Adrenal gland (tissue), 12 donors: ENCODE data around the gene PA2G4. TPM values are rescaled to one million over a fixed set of nuclear protein-coding genes. Genes with fewer than 3 reads are reported as not detected.

Experiments
- DNase-seq, 7 donors: peaks; one replicate each; pipeline ENCODE4 v3.0.0-alpha.2; 2019 to 2020
- H3K27ac ChIP-seq, 5 donors: fragments of 200-600 bp; sonication (generic) in 4 of 5; 1 replicate in 3 of 5; 2 replicates in 2 of 5; pipeline versions ENCODE4 v1.5.1 to v1.8.0; 2016 to 2020; ENCODE audit warnings: mild to moderate bottlenecking in 1 of 5
- H3K27me3 ChIP-seq: fragments of 200-600 bp; 2 replicates; pipeline ENCODE4 v1.8.0; 2021
- H3K36me3 ChIP-seq, 2 donors: fragments of 200-600 bp; replicated peaks in 1 of 2; 1 replicate in 1 of 2; 2 replicates in 1 of 2; pipeline versions ENCODE4 v1.5.1 to v1.8.0; 2018 to 2022
- H3K4me1 ChIP-seq, 2 donors: fragments of 200-600 bp; replicated peaks in 1 of 2; 1 replicate in 1 of 2; 2 replicates in 1 of 2; pipeline versions ENCODE4 v1.5.1 to v1.8.0; 2018 to 2021
- H3K4me3 ChIP-seq, 4 donors: fragments of 200-600 bp; sonication (generic) in 3 of 4; one replicate each; pipeline ENCODE4 v1.5.1; 2016 to 2018
- H3K9me3 ChIP-seq, 3 donors: fragments of 200-600 bp; sonication (generic) in 1 of 3; replicated peaks in 1 of 3; 1 replicate in 2 of 3; 2 replicates in 1 of 3; pipeline versions ENCODE4 v1.5.1 to v1.8.0; 2016 to 2021
- POLR2A ChIP-seq, 2 donors: fragments of 450-650 bp; IDR thresholded peaks; one replicate each; pipeline ENCODE4 v1.6.1; 2017; ENCODE audit warnings: antibody characterized with exemption in 2 of 2, mild to moderate bottlenecking in 2 of 2, moderate library complexity in 1 of 2
- WGBS, 4 donors: extraction: QIAGEN DNeasy Blood & Tissue Kit in 2 of 4; methylation state at CpG; one replicate each; pipeline versions ENCODE4 v1.1.5 to v1.1.7; 2013 to 2017; 5-methylcytosine and 5-hydroxymethylcytosine counted together
- intact Hi-C, 2 donors: fragments of 100-400 bp; cut with DNase I; formaldehyde crosslinking; loops; one replicate each; pipeline versions ENCODE4 v1.14.1 to v1.15.0; 2022 to 2023
- polyA plus RNA-seq, 3 donors: library from polyadenylated mRNA; stranded (reverse); fragments of 200-250 nt in 2 of 3; fragments of 350-450 nt in 1 of 3; fragmentation: Illumina TruSeq in 1 of 3; extraction: RNeasy Lipid Tissue Mini Kit (QIAGEN cat#74804) in 1 of 3; gene quantifications; one replicate each; pipeline ENCODE4 v1.2.3, GENCODE V29; 2013 to 2014
- total RNA-seq, 9 donors: library from RNA; depleted of rRNA in 4 of 9; stranded (reverse); fragments of >200 nt in 4 of 9; fragments of 120-200 nt in 1 of 9; fragmentation: NEBNext Ultra II Directional in 1 of 9; extraction: Animal tissue kit (Norgen Biotek cat#: 25700) in 1 of 9; gene quantifications; one replicate each; pipeline versions ENCODE4 v1.1.0 to v1.2.4, GENCODE V29; 2013 to 2023
- TF ChIP-seq, protein P1 (sequence below), 6 experiments: fragments of 450-650 bp in 4 of 6; fragments of 200-600 bp in 2 of 6; sonication (generic) in 1 of 6; IDR thresholded peaks; 1 replicate in 5 of 6; 2 replicates in 1 of 6; pipeline versions ENCODE4 v1.5.1 to v1.8.0; 2016 to 2021; ENCODE audit warnings: antibody characterized with exemption in 6 of 6, mild to moderate bottlenecking in 2 of 6, moderate library complexity in 1 of 6
- donor health status: healthy with polysubstance abuse.
- donor health status: Bipolar disorder and iron deficiency.
- donor health status: DM: yes; HTN: yes; CAD: no.
- donor health status: DM: no; HTN: no; CAD: no.
- donor health status: DM: no; HTN: no; CAD: no.
- donor health status: DM: yes; HTN: yes; CAD: no.

The PA2G4 gene
- total and polyA plus RNA-seq, 12 donors, result 64.1 to 252 (median 106) TPM

DNA sequence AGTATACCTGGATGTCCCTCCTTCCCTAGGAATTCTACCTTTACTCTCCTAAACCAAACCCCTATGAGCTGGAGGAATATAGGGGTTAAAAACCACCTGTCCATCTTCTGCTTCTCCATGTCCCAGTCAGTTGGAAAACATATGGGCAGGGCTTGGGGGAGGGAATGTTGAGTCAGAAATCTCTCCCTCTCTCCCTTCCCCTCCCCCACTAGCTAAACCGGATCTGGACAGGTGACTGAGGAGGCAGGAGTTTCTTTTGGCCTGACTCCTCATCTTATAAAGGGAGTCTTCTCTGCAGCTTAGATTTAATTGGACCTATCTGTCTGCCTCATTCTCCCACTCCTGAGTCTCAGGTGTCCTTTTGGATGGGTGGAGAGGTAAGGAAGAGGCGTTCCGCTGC, 18.3 kb upstream of the PA2G4 start:
- TF ChIP-seq, protein P1, sequence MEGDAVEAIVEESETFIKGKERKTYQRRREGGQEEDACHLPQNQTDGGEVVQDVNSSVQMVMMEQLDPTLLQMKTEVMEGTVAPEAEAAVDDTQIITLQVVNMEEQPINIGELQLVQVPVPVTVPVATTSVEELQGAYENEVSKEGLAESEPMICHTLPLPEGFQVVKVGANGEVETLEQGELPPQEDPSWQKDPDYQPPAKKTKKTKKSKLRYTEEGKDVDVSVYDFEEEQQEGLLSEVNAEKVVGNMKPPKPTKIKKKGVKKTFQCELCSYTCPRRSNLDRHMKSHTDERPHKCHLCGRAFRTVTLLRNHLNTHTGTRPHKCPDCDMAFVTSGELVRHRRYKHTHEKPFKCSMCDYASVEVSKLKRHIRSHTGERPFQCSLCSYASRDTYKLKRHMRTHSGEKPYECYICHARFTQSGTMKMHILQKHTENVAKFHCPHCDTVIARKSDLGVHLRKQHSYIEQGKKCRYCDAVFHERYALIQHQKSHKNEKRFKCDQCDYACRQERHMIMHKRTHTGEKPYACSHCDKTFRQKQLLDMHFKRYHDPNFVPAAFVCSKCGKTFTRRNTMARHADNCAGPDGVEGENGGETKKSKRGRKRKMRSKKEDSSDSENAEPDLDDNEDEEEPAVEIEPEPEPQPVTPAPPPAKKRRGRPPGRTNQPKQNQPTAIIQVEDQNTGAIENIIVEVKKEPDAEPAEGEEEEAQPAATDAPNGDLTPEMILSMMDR (IDR thresholded peaks at IDR 0.05), result no peak
- no peak for TF ChIP-seq POLR2A (IDR thresholded peaks at IDR 0.05)
- intact Hi-C loops, result no loop called here
- Histone ChIP-seq H3K4me1 (no peaks in the 10 kb centered on the region), H3K9me3 (no peaks in the 10 kb centered on the region), H3K4me3 (no peak overlapping the region), H3K27ac (no peak overlapping the region), H3K27me3 (no peaks in the 10 kb centered on the region), H3K36me3 (no peaks in the 10 kb centered on the region)
- DNase-seq, result no peak
- 76 to 88% (median 84%) methylated on average over 3 of the region's 3 CpGs for WGBS, 4 donors

DNA sequence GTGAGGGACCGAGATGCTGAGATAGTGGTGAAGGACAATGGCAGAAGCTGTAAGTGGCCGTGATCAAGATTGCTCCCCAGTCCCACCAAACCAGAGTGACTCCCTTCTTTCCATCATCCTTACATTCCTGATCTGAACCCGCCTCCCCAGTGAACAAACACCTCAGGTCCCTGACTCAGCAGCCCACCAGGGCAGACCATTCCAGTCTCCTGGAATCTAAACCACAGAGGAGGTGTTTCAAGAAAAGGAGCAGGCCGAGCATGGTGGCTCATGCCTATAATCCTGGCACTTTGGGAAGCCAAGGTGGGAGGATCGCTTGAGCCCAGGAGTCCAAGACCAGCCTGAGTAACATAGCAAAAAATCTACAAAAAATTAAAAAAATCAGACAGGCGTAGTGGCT, 17.8 kb upstream of the PA2G4 start:
- H3K9me3 ChIP-seq, result no peaks in the 10 kb centered on the region
- H3K27ac ChIP-seq, result no peak overlapping the region
- no peak for DNase-seq
- TF ChIP-seq, protein P1 (IDR thresholded peaks at IDR 0.05), result no peak
- WGBS, 4 donors, result 82 to 90% (median 83%) methylated on average over 6 of the region's 6 CpGs
- intact Hi-C loops, result no loop called here
- H3K4me3 ChIP-seq, result no peak overlapping the region
- no peaks in the 10 kb centered on the region for H3K4me1 ChIP-seq
- H3K27me3 ChIP-seq, result no peaks in the 10 kb centered on the region
- no peaks in the 10 kb centered on the region for H3K36me3 ChIP-seq

DNA sequence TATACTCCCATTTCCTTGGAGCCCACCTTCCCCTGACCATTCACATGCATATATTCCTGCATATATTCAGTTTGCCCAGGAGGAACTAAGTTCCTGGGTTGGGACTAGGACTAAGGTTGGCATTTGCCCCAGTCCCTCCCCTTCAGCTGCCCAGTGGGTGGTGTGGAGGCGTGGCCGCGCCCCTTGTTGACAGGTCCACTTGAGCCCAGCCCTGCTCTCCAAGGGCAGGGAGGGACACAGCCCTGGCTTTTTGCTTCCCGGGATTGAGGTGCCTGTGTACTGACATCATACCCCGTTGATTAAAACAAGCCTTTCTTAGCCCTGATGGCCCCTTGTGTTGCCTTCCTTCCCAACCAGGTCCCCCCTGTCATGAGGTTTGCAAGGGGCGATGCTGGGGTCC, 17.1 kb upstream of the PA2G4 start:
- TF ChIP-seq POLR2A (IDR thresholded peaks at IDR 0.05), result no peak
- TF ChIP-seq, protein P1 (IDR thresholded peaks at IDR 0.05), result no peak
- Histone ChIP-seq H3K4me3 (no peak overlapping the region), H3K9me3 (no peaks in the 10 kb centered on the region), H3K36me3 (no peaks in the 10 kb centered on the region), H3K4me1 (no peaks in the 10 kb centered on the region), H3K27ac (no peak overlapping the region), H3K27me3 (no peaks in the 10 kb centered on the region)
- peak; percentile 29 to 85 (median 60) for DNase-seq
- 67 to 84% (median 80%) methylated on average over 3 to 6 of the region's 6 CpGs for WGBS, 4 donors
- intact Hi-C loops, result no loop called here

DNA sequence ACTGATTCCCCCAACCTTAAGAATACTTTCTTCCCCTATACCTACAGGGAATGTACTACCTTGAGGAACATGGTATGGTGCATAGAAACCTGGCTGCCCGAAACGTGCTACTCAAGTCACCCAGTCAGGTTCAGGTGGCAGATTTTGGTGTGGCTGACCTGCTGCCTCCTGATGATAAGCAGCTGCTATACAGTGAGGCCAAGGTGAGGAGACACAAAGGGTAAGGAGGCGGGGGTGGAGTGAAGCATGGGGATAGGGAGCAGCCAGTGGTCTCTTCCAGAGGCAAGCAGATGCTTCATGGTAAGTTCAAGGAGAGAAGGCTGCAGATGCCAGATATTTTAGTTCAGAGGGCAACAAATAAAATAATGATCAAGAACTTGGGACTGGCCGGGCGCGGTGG, 6.6 kb upstream of the PA2G4 start:
- no peak for TF ChIP-seq POLR2A (IDR thresholded peaks at IDR 0.05)
- TF ChIP-seq, protein P1 (IDR thresholded peaks at IDR 0.05), result no peak
- H3K36me3 ChIP-seq, result no peaks in the 10 kb centered on the region
- H3K27ac ChIP-seq, result no peak overlapping the region
- H3K9me3 ChIP-seq, result no peaks in the 10 kb centered on the region
- intact Hi-C loops, result no loop called here
- H3K27me3 ChIP-seq, result no peaks in the 10 kb centered on the region
- 85 to 91% (median 90%) methylated on average over 6 of the region's 6 CpGs for WGBS, 4 donors
- H3K4me3 ChIP-seq, result no peak overlapping the region
- DNase-seq, result no peak
- no peaks in the 10 kb centered on the region for H3K4me1 ChIP-seq
